Activated CD8-positive, alpha-beta memory T cell treated with anti-CD3 and anti-CD28 coated beads for 36 hours (primary cell): ENCODE results near the gene HOXD1. TPM values are rescaled to one million over a fixed set of nuclear protein-coding genes. Genes with fewer than 3 reads are reported as not detected.

Source experiments
- CTCF ChIA-PET: fragments of 350-600 bp; sonication (Branson Sonifier 250); formaldehyde crosslinking; loops from one replicate; lab custom pipeline; 2021; ENCODE audit warnings: antibody characterized with exemption; lab: Charles Lee
- POLR2A ChIA-PET: fragments of 350-600 bp; sonication (Branson Sonifier 250); formaldehyde crosslinking; loops from one replicate; lab custom pipeline; 2021; ENCODE audit warnings: antibody characterized with exemption; lab: Charles Lee
- total RNA-seq, 2 experiments: library from RNA; stranded (reverse); gene quantifications; one replicate each; pipeline ENCODE4 v1.2.3, GENCODE V29; 2021

Gene HOXD1
- total RNA-seq = not detected

- CTCF ChIA-PET = interaction anchor here (0.6 kb wide), 1 partner anchor 159 kb away, joined by 3 read pairs; no protein-coding TSS in a partner anchor
- POLR2A ChIA-PET = no interaction called here
These were observed at the start of gene HOXD1 for GRCh38 chr2:176187899-176188773. Gene HOXD1, plus strand, starts transcription at chr2:176188668. Its CDS starts 134 bp downstream, at chr2:176188802.

- ChIA-PET POLR2A (no interaction called here), CTCF (interaction anchor here (1.6 to 3.6 kb wide), 3 partner anchors 29 to 415 kb away, joined by 4 to 24 read pairs (median 4); no protein-coding TSS in a partner anchor)
These were observed 49.4 kb upstream of the HOXD1 start for GRCh38 chr2:176138923-176139660.

- POLR2A ChIA-PET = no interaction called here
These were observed 48.6 kb upstream of the HOXD1 start for GRCh38 chr2:176139661-176140512.

GRCh38 chr2:176140513-176141317 is 47.8 kb upstream of the HOXD1 start:
- POLR2A ChIA-PET = no interaction called here

More at GRCh38 chr2:176139661-176140512, 48.6 kb upstream of the HOXD1 start:
- CTCF ChIA-PET = interaction anchor here (0.6 to 3.6 kb wide), 21 partner anchors 8 to 1008 kb away, joined by 3 to 24 read pairs (median 4); partner anchors contain the start of gene HOXD8

GRCh38 chr2:176142281-176142680 is 46.2 kb upstream of the HOXD1 start:
- POLR2A ChIA-PET = no interaction called here
- CTCF ChIA-PET = interaction anchor here (1.3 kb wide), 1 partner anchor 15 kb away, joined by 3 read pairs; no protein-coding TSS in a partner anchor

More at GRCh38 chr2:176140513-176141317, 47.8 kb upstream of the HOXD1 start:
- CTCF ChIA-PET = interaction anchor here (0.6 to 3.6 kb wide), 22 partner anchors 9 to 1007 kb away, joined by 3 to 24 read pairs (median 4); partner anchors contain the start of gene HOXD8

GRCh38 chr2:176145085-176145969 is 43.1 kb upstream of the HOXD1 start:
- ChIA-PET CTCF (interaction anchor here (1.6 kb wide), 1 partner anchor 18 kb away, joined by 4 read pairs; no protein-coding TSS in a partner anchor), POLR2A (no interaction called here)

GRCh38 chr2:176146101-176146500 is 42.4 kb upstream of the HOXD1 start:
- ChIA-PET CTCF (interaction anchor here (1.6 kb wide), 1 partner anchor 19 kb away, joined by 4 read pairs; no protein-coding TSS in a partner anchor), POLR2A (no interaction called here)

- CTCF ChIA-PET = no interaction called here
- POLR2A ChIA-PET = no interaction called here
These were observed 41.8 kb upstream of the HOXD1 start for GRCh38 chr2:176146645-176147044.

GRCh38 chr2:176147210-176147799 is 41.2 kb upstream of the HOXD1 start:
- ChIA-PET CTCF (interaction anchor here (0.8 kb wide), 1 partner anchor 491 kb away, joined by 3 read pairs; no protein-coding TSS in a partner anchor), POLR2A (no interaction called here)

GRCh38 chr2:176147800-176148496 is 40.5 kb upstream of the HOXD1 start:
- POLR2A ChIA-PET = interaction anchor here (0.6 kb wide), 1 partner anchor 197 kb away, joined by 4 read pairs; no protein-coding TSS in a partner anchor

GRCh38 chr2:176148751-176149421 is 39.6 kb upstream of the HOXD1 start:
- CTCF ChIA-PET = no interaction called here
- POLR2A ChIA-PET = no interaction called here

More at GRCh38 chr2:176147800-176148496, 40.5 kb upstream of the HOXD1 start:
- CTCF ChIA-PET = interaction anchor here (0.8 kb wide), 1 partner anchor 491 kb away, joined by 3 read pairs; no protein-coding TSS in a partner anchor

GRCh38 chr2:176149481-176149938 is 39.0 kb upstream of the HOXD1 start:
- ChIA-PET POLR2A (no interaction called here), CTCF (no interaction called here)

GRCh38 chr2:176149939-176150583 is 38.4 kb upstream of the HOXD1 start:
- CTCF ChIA-PET = no interaction called here
- POLR2A ChIA-PET = no interaction called here

- ChIA-PET CTCF (interaction anchor here (0.5 kb wide), 1 partner anchor 56 kb away, joined by 3 read pairs; no protein-coding TSS in a partner anchor), POLR2A (no interaction called here)
These were observed 37.7 kb upstream of the HOXD1 start for GRCh38 chr2:176150584-176151441.
